ENCODE measurements around the gene PRSS58. TPM values are rescaled to one million over a fixed set of nuclear protein-coding genes. Genes with fewer than 3 reads are reported as not detected.

PRSS58 gene
- total RNA-seq, 1 donor from 2014 or later: not detected

- Mint-ChIP-seq H3K27ac (no peak overlapping the region), H3K27me3 (peaks cover 6% of the 10 kb centered on the region), H3K36me3 (ENCODE audit: insufficient read depth) (no peaks in the 10 kb centered on the region), H3K4me1 (ENCODE audit: low read depth) (no peaks in the 10 kb centered on the region), H3K4me3 (ENCODE audit: low read depth) (no peak overlapping the region), H3K9me3 (ENCODE audit: low read depth) (peaks cover 21% of the 10 kb centered on the region)
- no peak for DNase-seq (ENCODE audit: low spot score, unreplicated experiment)
- TF ChIP-seq CTCF (IDR thresholded peaks at IDR 0.05; ENCODE audit: unreplicated experiment): no peak
These were observed 21.7 kb upstream of the PRSS58 start for GRCh38 chr7:142279601-142280000.

DNA sequence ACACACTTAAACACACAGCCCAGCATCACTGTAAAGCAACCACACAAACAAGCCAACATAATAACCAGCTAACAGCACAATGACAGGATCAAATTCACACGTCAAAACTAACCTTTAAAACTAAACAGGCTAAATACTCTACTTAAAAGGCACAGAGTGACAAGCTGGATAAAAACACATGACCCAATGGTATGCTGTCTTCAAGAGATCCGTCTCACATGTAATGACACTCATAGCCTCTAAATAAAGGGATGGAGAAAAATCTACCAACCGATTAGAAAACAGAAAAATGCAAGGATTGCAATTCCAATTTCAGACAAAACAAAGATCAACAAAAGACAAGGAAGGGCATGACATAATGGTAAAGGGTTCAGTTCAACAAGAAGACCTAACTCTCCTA, 17.2 kb upstream of the PRSS58 start:
- TF ChIP-seq CTCF (IDR thresholded peaks at IDR 0.05; ENCODE audit: unreplicated experiment): no peak
- Mint-ChIP-seq H3K27me3 (peaks cover 9% of the 10 kb centered on the region), H3K27ac (no peak overlapping the region), H3K36me3 (ENCODE audit: insufficient read depth) (no peaks in the 10 kb centered on the region), H3K9me3 (ENCODE audit: low read depth) (peaks cover 21% of the 10 kb centered on the region), H3K4me3 (ENCODE audit: low read depth) (no peak overlapping the region), H3K4me1 (ENCODE audit: low read depth) (no peaks in the 10 kb centered on the region)
- no peak for DNase-seq (ENCODE audit: low spot score, unreplicated experiment)

DNA sequence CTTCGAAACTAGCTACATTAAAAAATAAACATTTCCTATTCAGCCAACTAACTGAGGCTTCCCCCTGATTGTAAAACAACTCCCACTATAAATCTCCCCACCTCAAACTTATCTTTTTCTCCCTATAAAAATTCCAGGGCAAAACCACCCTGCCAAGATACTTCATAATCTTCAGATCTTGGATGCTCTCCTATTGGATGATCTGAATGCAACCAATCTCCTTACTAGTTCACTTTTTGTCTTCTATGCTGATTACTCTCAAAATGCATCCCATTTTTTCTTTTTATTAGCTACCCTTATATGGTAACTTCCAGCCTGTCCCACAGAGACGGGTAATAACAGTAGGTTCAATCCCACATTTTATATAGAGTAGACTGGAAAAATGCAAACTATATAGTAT, 15.0 kb upstream of the PRSS58 start:
- H3K4me3 Mint-ChIP-seq (ENCODE audit: low read depth): no peak overlapping the region
- H3K4me1 Mint-ChIP-seq (ENCODE audit: low read depth): peaks cover 3% of the 10 kb centered on the region
- no peak overlapping the region for H3K27ac Mint-ChIP-seq
- no peak for TF ChIP-seq CTCF (IDR thresholded peaks at IDR 0.05; ENCODE audit: unreplicated experiment)
- H3K36me3 Mint-ChIP-seq (ENCODE audit: insufficient read depth): no peaks in the 10 kb centered on the region
- peaks cover 21% of the 10 kb centered on the region for H3K9me3 Mint-ChIP-seq (ENCODE audit: low read depth)
- H3K27me3 Mint-ChIP-seq: peaks cover 4% of the 10 kb centered on the region
- DNase-seq (ENCODE audit: low spot score, unreplicated experiment): no peak

DNA sequence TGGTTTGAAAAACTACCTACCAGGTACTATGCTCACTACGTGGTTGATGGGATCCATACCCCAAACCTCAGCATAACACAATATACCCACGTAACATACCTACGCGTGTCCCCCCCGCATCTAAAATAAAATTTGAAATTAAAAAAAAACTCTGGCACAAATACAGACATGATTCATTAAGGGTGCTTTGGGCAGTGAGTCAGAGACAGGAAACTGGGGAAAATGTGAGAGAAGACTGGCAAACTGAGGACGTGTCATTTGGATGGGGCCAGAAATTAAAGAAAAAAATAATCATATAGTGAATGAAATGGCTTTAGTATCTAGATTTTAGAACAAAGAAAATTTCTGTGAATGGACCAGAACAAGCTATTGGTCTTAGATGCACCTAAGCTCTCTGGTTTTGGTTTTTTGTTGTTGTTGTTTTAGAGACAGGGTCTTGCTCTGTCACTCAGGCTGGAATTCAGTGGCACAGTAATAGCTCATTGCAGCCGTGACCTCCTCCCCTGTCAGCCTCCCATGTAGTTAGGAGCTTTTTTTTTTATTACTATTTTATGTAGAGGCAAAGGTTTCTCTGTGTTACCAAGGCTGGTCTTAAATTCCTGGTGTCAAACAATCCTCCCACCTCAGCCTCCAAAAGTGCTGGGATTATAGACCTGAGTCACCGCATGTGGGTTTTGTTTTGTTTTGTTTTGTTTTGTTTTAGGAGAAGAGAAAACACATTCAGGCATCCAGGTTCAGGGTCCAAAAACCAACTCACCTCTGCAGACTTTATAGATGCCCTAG, 5.9 kb upstream of the PRSS58 start:
- no peak overlapping the region for H3K4me3 Mint-ChIP-seq (ENCODE audit: low read depth)
- no peak for TF ChIP-seq CTCF (IDR thresholded peaks at IDR 0.05; ENCODE audit: unreplicated experiment)
- H3K9me3 Mint-ChIP-seq (ENCODE audit: low read depth): peaks cover 15% of the 10 kb centered on the region
- no peak for DNase-seq (ENCODE audit: low spot score, unreplicated experiment)
- peaks cover 3% of the 10 kb centered on the region for H3K4me1 Mint-ChIP-seq (ENCODE audit: low read depth)
- H3K27me3 Mint-ChIP-seq: peaks cover 8% of the 10 kb centered on the region
- no peak overlapping the region for H3K27ac Mint-ChIP-seq
- H3K36me3 Mint-ChIP-seq (ENCODE audit: insufficient read depth): no peaks in the 10 kb centered on the region

GRCh38 chr7:142250705-142251104, 7.2 kb downstream of the PRSS58 start:
- H3K27ac Mint-ChIP-seq: no peak overlapping the region
- no peak for TF ChIP-seq CTCF (IDR thresholded peaks at IDR 0.05; ENCODE audit: unreplicated experiment)
- no peaks in the 10 kb centered on the region for H3K4me1 Mint-ChIP-seq (ENCODE audit: low read depth)
- DNase-seq (ENCODE audit: low spot score, unreplicated experiment): no peak
- H3K36me3 Mint-ChIP-seq (ENCODE audit: insufficient read depth): no peaks in the 10 kb centered on the region
- no peaks in the 10 kb centered on the region for H3K9me3 Mint-ChIP-seq (ENCODE audit: low read depth)
- no peak overlapping the region for H3K4me3 Mint-ChIP-seq (ENCODE audit: low read depth)
- H3K27me3 Mint-ChIP-seq: peaks cover 2% of the 10 kb centered on the region
